NOMO-1 treated with dmso at 0.1 percent for 144 hours (cell line): ENCODE results near the gene CYP2W1.

Experiments
- DNase-seq: peaks from one replicate; lab custom pipeline; 2025; ENCODE audit not compliant: unreplicated experiment; lab: John Stamatoyannopoulos, UW

CYP2W1 gene

DNA sequence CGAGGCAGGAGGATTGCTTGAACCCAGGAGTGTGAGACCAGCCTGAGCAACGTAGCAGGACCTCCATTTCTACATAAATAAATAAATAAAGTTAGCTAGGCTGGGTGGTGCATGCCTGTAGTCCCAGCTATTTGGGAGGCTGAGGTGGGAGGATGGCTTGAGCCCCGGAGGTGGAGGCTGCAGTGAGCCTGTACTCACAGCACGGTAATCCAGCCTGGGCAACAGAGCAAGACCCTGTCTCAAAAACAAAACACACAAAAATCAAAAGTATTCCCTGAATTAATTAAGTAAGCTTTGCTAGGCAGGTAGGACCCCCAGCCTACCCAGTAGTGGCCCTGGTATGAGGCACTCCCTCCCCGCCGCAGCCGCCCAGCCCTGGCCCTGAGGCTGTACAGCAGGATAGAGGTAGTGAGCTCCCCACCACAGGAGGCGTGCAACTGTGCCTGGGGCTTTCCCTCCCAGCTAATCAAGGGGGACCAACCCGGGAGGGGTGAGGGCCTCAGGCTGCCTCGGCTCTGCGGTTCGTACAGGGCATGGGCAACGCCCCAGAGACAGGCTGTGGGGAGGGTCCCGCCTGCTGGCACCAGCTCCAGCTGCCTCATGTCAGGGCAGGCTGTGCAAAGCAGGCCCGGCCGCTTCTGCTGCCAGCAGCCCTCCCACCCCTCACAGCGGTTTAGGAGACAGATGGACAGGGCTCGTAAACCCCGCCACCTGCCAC is 1.0 kb upstream of the CYP2W1 start:
- no peak for DNase-seq

GRCh38 chr7:982511-983003 is 424 bp upstream of the CYP2W1 start:
- no peak for DNase-seq

- no peak for DNase-seq
Measured at GRCh38 chr7:983616-984071, 663 bp downstream of the CYP2W1 start.

DNA sequence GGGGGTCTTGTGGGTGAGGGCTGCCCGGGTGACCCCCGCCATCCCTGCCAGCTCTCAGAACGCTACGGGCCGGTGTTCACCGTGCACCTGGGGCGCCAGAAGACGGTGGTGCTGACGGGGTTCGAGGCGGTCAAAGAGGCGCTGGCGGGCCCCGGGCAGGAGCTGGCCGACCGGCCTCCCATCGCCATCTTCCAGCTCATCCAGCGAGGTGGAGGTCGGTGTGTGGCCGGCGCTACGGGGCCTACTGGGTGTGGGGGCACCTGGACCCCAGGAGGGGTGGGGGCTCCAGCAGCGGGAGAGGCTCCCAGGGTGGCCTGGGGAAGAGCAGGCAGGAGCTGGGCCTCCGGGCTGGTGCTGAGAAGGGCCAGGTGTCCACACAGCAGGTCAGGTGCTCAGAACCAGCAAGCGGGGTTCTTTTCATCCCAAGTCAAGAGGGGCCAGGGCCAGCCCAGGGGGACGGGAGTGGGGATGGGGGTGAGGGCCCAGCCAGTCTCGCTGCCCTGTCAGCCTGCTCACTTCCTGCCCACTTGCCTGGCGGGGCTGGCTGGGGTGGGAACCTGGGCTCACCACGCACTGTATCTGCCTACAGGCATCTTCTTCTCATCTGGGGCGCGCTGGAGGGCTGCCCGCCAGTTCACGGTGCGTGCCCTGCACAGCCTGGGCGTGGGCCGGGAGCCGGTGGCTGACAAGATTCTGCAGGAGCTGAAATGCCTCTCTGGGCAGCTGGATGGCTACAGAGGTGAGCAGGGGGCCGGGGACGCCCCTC is 1.6 kb downstream of the CYP2W1 start:
- no peak for DNase-seq

- no peak for DNase-seq
Measured at GRCh38 chr7:985127-985416, 2.1 kb downstream of the CYP2W1 start.

GRCh38 chr7:985915-986741 is 3.1 kb downstream of the CYP2W1 start:
- DNase-seq, result no peak

DNA sequence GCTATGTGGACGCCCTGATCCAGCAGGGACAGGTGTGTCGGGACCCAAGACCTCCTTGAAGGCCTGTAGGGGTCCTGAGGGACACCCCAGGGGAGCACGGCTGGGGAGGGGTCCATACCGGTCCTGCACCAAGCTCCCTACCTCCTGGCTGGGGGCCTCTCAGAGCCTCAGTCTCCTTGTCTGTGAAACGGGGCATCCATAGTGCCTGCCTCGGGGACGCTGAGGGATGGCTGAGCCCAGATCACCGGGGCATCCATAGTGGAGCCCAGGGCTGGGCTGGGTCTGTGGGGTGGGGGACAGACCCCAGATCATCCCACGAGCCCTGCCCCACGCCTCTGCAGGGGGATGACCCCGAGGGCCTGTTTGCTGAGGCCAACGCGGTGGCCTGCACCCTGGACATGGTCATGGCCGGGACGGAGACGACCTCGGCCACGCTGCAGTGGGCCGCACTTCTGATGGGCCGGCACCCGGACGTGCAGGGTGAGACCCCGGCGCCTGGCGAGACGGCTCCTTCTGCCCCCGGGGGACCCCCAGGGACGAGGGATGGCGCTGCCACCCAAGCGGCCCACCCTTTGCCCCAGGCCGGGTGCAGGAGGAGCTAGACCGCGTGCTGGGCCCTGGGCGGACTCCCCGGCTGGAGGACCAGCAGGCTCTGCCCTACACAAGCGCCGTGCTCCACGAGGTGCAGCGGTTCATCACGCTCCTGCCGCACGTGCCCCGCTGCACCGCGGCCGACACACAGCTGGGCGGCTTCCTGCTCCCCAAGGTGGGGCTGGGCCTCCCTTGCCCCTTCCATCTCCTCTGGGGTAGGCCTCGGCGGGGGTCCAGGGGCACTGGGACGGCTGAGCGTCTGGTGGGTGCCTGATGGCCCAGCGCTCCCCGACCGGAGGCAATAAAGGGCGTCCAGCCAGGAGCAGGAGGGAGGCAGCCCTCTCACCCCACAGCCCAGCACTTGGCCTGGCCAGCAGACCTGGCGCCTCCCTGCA is 4.1 kb downstream of the CYP2W1 start:
- no peak for DNase-seq

- DNase-seq, result no peak
Measured at GRCh38 chr7:987909-988308, 4.9 kb downstream of the CYP2W1 start.

DNA sequence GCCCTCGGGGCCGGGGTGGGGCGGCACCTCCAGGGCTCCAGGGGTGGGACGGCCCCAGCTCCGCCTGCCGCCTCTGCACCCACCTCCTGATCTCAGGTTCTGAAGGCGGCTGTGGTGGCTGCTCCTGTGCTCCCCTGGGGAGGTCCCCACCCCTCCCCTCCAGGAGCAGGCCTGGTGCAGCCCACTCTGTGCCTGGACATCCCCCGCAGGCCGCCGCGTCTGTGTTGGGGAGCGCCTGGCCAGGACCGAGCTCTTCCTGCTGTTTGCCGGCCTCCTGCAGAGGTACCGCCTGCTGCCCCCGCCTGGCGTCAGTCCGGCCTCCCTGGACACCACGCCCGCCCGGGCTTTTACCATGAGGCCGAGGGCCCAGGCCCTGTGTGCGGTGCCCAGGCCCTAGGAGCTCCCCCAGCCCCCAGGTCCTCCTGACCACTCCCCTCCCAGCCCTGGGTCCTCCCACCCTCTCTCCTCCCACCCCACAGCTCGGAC is 5.5 kb downstream of the CYP2W1 start:
- DNase-seq, result no peak

- DNase-seq, result no peak
Measured at GRCh38 chr7:988963-989529, 6.1 kb downstream of the CYP2W1 start.

GRCh38 chr7:990352-990932 is 7.5 kb downstream of the CYP2W1 start:
- DNase-seq, result no peak

- no peak for DNase-seq
Measured at GRCh38 chr7:990933-991728, 8.2 kb downstream of the CYP2W1 start.

DNA sequence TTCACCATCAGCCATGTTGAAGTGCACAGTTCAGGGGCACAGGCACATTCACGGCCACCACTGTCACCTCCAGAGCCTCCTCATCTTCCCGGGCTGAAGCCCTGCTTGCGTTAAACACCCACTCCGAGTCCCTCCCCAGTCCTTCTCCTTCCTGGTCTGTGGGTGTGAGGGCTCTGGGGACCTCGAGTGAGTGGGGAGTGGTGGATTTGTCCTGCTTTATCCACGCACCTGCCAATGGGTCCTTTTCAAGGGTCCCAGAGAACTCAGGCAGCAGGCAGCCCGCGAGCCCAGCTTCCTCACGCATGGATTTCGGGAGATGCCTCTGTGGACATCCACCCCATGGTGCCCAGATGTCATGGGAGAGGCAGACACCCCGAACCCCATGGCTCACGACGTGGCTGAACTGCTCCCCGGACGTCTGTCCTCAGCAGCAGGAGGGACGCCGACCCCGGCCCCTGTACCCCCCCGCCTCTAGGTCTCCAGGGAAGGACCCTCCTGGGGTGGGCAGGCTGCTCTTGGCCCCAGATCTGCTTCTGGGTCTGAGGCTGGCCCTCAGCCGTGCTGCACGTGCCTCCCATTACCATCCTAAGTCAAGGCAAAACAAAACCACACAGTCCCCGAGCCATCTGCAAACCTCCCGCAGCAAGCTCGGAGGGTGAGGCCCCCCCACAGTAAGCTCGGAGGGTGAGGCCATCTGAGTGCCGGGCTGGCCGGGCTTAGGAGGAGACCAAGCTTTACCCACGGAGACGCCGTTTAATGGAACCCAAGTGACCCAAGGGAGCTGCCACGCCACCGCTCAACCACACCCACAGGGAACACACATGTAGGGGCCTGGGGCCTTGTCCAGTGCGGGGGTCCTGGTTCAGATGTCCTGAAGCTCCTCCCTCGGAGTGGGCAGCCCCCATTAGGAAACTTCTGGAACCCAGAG is 9.0 kb downstream of the CYP2W1 start:
- DNase-seq, result no peak

- peak; percentile 96 for DNase-seq
Measured at GRCh38 chr7:992709-993607, 10.0 kb downstream of the CYP2W1 start.

DNA sequence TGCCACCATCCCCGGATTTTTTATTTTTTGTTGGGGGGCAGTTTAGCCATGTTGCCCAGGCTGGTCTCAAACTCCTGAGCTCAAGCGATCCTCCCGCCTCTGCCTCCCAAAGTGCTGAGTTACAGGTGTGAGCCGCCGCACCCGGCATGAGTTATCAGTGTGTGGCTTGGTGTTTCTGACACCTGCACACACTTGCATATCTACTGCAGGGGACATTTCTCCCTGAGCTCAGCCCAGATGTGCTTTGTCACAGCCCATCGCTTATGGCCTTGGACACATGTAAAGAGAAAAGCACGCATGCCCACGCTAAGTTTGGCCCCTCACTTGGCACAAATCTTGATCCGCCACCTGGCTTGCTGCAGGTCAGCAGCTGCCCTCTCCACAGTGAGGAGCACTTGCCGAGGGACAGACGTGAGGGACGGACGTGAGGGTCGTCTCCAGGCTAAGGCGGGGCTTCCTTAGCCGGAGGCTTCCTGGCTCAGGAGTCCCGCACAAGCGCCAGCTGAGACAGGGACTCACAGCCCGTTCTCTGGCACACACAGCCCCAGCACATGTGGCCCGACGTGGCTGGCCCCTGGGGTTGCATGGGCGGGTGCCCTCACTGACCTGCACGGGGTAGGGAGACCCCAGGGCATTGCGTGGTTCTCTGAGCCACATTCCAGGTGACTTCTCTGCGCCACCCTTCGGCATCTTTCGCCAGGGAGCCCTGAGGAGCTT is 11.8 kb downstream of the CYP2W1 start:
- no peak for DNase-seq

DNA sequence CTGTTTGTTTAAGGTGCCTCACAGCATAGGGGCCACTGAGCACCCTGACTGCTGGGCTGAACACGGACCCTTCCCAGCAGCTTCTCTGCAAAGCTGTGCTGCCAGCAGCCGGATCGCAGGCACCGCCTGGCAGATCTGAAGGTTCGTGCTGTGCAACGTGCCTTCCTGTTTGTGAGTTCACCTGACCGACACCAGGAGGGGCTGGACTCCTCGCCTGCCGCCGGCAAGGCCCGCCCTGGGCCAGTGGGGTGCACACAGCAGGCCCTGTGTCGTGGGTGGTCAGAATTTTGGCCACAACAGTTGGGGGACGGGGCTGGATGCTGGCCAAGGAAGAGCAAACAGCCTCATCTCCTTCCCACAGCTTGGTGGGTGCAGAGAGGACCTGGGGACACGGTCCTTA is 12.6 kb downstream of the CYP2W1 start:
- DNase-seq, result no peak
